K562 (cell line): ENCODE data around the gene RYR3. TPM values are rescaled to one million over a fixed set of nuclear protein-coding genes. Genes with fewer than 3 reads are reported as not detected.

Experiments
- ATAC-seq: fragments of 200-7000 bp; cut with Tn5 transposase; 3 replicates; pipeline ENCODE4 v1.9.1; 2020; ENCODE audit warnings: moderate library complexity
- BruUV-seq: library from RNA; stranded (reverse); fragments of 400-500 nt; replicated peaks from 2 replicates; lab custom pipeline; 2021; lab: Mats Ljungman, UMichigan
- CTCF ChIA-PET: fragments of 300-600 bp; formaldehyde crosslinking; extraction: SDS; loops from one replicate; lab custom pipeline; 2021; ENCODE audit warnings: low intra/inter-chr PET ratio; lab: Yijun Ruan, JAX
- POLR2A ChIA-PET: fragments of 300-600, 350-650 bp; sonication (Branson Sonifier 250); formaldehyde crosslinking; extraction: SDS; loops from one replicate; lab custom pipeline; 2021; ENCODE audit warnings: antibody characterized with exemption, inconsistent platforms; lab: Yijun Ruan, JAX
- DNase-seq, 4 experiments: peaks; one replicate each; pipeline versions ENCODE4 v3.0.0 to v3.0.0-alpha.2; 2011 to 2018; ENCODE audit warnings: low spot score in 3 of 4, mixed read lengths in 3 of 4; ENCODE audit errors: extremely low read depth in 1 of 4
- FAIRE-seq: peaks from 2 replicates; lab custom pipeline; 2011; peaks lifted over from hg19 to GRCh38; lab: Jason Lieb, UNC
- H2AFZ ChIP-seq: 2 replicates; pipeline ENCODE4 v1.6.0; 2011; ENCODE audit warnings: low read depth, low read length, control low read depth, inconsistent platforms
- H3K27ac ChIP-seq: fragments of 200-600 bp; 3 replicates; pipeline ENCODE4 v1.8.0; 2011; ENCODE audit warnings: low read depth, mild to moderate bottlenecking, control low read depth, inconsistent platforms, low read length, moderate library complexity, mixed read lengths; ENCODE audit errors: extremely low read depth
- H3K27me3 ChIP-seq, 2 experiments: fragments of 300-600 bp in 1 of 2; 2 replicates in 1 of 2; 3 replicates in 1 of 2; pipeline versions ENCODE4 v1.6.0 to v1.8.0; 2011; ENCODE audit warnings: inconsistent platforms in 2 of 2, low read length in 2 of 2, mild to moderate bottlenecking in 1 of 2, mixed read lengths in 1 of 2, moderate library complexity in 1 of 2; ENCODE audit not compliant: control insufficient read depth in 2 of 2, insufficient read depth in 2 of 2
- H3K36me3 ChIP-seq: fragments of 300-600 bp; 3 replicates; pipeline ENCODE4 v1.8.0; 2011; ENCODE audit warnings: mild to moderate bottlenecking, low read length, inconsistent platforms; ENCODE audit not compliant: control insufficient read depth, insufficient read depth
- H3K4me1 ChIP-seq, 2 experiments: fragments of 200-600 bp in 1 of 2; replicated peaks in 1 of 2; 2 replicates in 1 of 2; 3 replicates in 1 of 2; pipeline versions ENCODE4 v1.5.1 to v1.8.0; 2011; ENCODE audit warnings: inconsistent platforms in 2 of 2, low read length in 2 of 2, mild to moderate bottlenecking in 1 of 2, mixed read lengths in 1 of 2, moderate library complexity in 1 of 2; ENCODE audit not compliant: control insufficient read depth in 2 of 2, insufficient read depth in 2 of 2
- H3K4me2 ChIP-seq: 2 replicates; pipeline ENCODE4 v1.6.1; 2011; ENCODE audit warnings: low read length, control low read depth, inconsistent platforms, mixed read lengths; ENCODE audit not compliant: insufficient read depth
- H3K4me3 ChIP-seq: fragments of 200-600 bp; sonication (generic), shearing (Covaris generic); 2 replicates; pipeline ENCODE4 v1.5.1; 2016; ENCODE audit warnings: control low read depth, inconsistent platforms
- H3K79me2 ChIP-seq: fragments of 200-600 bp; 3 replicates; pipeline ENCODE4 v1.8.0; 2011; ENCODE audit warnings: low read length, inconsistent platforms; ENCODE audit not compliant: control insufficient read depth, insufficient read depth
- H3K9ac ChIP-seq, 2 experiments: 2 replicates each; pipeline versions ENCODE4 v1.6.0 to v1.6.1; 2011; ENCODE audit warnings: low read depth in 2 of 2, low read length in 2 of 2, control low read depth in 1 of 2, inconsistent platforms in 1 of 2, mild to moderate bottlenecking in 1 of 2, mixed read lengths in 1 of 2; ENCODE audit not compliant: insufficient read depth in 1 of 2
- H3K9me1 ChIP-seq: one replicate; pipeline ENCODE4 v1.6.0; 2011; ENCODE audit warnings: inconsistent platforms, mild to moderate bottlenecking, low read length, moderate library complexity; ENCODE audit not compliant: control insufficient read depth, insufficient read depth
- H3K9me3 ChIP-seq: replicated peaks from 2 replicates; pipeline ENCODE4 v1.5.1; 2011; ENCODE audit warnings: low read depth, low read length, inconsistent platforms; ENCODE audit not compliant: control insufficient read depth, insufficient read depth
- H4K20me1 ChIP-seq: replicated peaks from 2 replicates; pipeline ENCODE4 v1.6.1; 2011; ENCODE audit warnings: low read length, inconsistent platforms, mixed read lengths; ENCODE audit not compliant: control insufficient read depth, insufficient read depth
- C11orf30 ChIP-seq: fragments of 450-650 bp; IDR thresholded peaks from 2 replicates; pipeline ENCODE4 v1.6.1; 2016; ENCODE audit warnings: low read depth, mild to moderate bottlenecking
- CHD1 ChIP-seq: fragments of 200-600 bp; sonication (generic); IDR thresholded peaks from one replicate; pipeline ENCODE4 v1.6.1; 2012; ENCODE audit warnings: mild to moderate bottlenecking, moderate library complexity, low read length, inconsistent platforms
- KDM4B ChIP-seq, 2 experiments: fragments of 450-650 bp in 1 of 2; sonication (generic) in 1 of 2; IDR thresholded peaks; 2 replicates each; pipeline ENCODE4 v1.6.1; 2016 to 2017; ENCODE audit warnings: borderline replicate concordance in 2 of 2, antibody characterized with exemption in 1 of 2, low read depth in 1 of 2, mild to moderate bottlenecking in 1 of 2
- MAZ ChIP-seq, 2 experiments: fragments of 450-650 bp in 1 of 2; sonication (generic) in 1 of 2; formaldehyde crosslinking; IDR thresholded peaks in 1 of 2; conservative IDR thresholded peaks in 1 of 2; 2 replicates each; pipeline versions ENCODE4 v1.4.0 to v1.5.0; 2020; ENCODE audit warnings: mild to moderate bottlenecking in 1 of 2, missing genetic modification reagents in 1 of 2
- NRF1 ChIP-seq, 2 experiments: fragments of 450-650 bp; IDR thresholded peaks in 1 of 2; conservative IDR thresholded peaks in 1 of 2; 2 replicates each; pipeline ENCODE4 v1.6.1; 2014; ENCODE audit warnings: mild to moderate bottlenecking in 2 of 2
- PTRF ChIP-seq: fragments of 450-650 bp; IDR thresholded peaks from 2 replicates; pipeline ENCODE4 v1.6.1; 2016; ENCODE audit warnings: mild to moderate bottlenecking, missing genetic modification characterization, missing compliant biosample characterization
- SIX5 ChIP-seq, 2 experiments: IDR thresholded peaks; 2 replicates each; pipeline ENCODE4 v1.6.1; 2011; ENCODE audit warnings: low read length in 2 of 2, borderline replicate concordance in 1 of 2, low read depth in 1 of 2, mild to moderate bottlenecking in 1 of 2, moderate library complexity in 1 of 2; ENCODE audit not compliant: insufficient read depth in 1 of 2
- SRF ChIP-seq, 2 experiments: fragments of 250-450, 450-650 bp in 1 of 2; sonication (Bioruptor Pico) in 1 of 2; sonication (generic) in 1 of 2; formaldehyde crosslinking; IDR thresholded peaks; 2 replicates each; pipeline versions ENCODE4 v1.5.0 to v1.5.1; 2020 to 2022; ENCODE audit warnings: mild to moderate bottlenecking in 1 of 2, missing genetic modification reagents in 1 of 2
- SUPT5H ChIP-seq: fragments of 450-650 bp; IDR thresholded peaks from 2 replicates; pipeline ENCODE4 v1.6.1; 2016
- U2AF1 ChIP-seq: fragments of 200-400 bp; formaldehyde crosslinking; optimal IDR thresholded peaks from 2 replicates; pipeline ENCODE3; 2017; ENCODE audit warnings: mild to moderate bottlenecking, low read depth, low read length, moderate library complexity
- YY1 ChIP-seq, 3 experiments: IDR thresholded peaks; 2 replicates each; pipeline ENCODE4 v1.6.1; 2011; ENCODE audit warnings: low read length in 2 of 3, mild to moderate bottlenecking in 2 of 3, moderate library complexity in 2 of 3, borderline replicate concordance in 1 of 3, control low read depth in 1 of 3, low read depth in 1 of 3; ENCODE audit not compliant: insufficient read depth in 3 of 3, insufficient replicate concordance in 2 of 3, control insufficient read depth in 1 of 3, insufficient read length in 1 of 3; ENCODE audit errors: extremely low read depth in 1 of 3
- ZBTB17 ChIP-seq: fragments of 450-650 bp; formaldehyde crosslinking; IDR thresholded peaks from 2 replicates; pipeline ENCODE4 v1.4.0; 2020; ENCODE audit warnings: mild to moderate bottlenecking
- ZNF668 ChIP-seq: fragments of 250-450 bp; sonication (Bioruptor Pico); IDR thresholded peaks from 2 replicates; pipeline ENCODE4 v1.8.0; 2022; ENCODE audit warnings: mild to moderate bottlenecking, inconsistent platforms
- ZNF695 ChIP-seq: fragments of 450-650 bp; formaldehyde crosslinking; IDR thresholded peaks from 2 replicates; pipeline ENCODE4 v1.4.0; 2020; ENCODE audit warnings: mild to moderate bottlenecking, moderate library complexity
- ZNF717 ChIP-seq: fragments of 250-450 bp; sonication (Bioruptor Pico); IDR thresholded peaks from 2 replicates; pipeline ENCODE4 v1.5.0; 2021
- WGBS: fragments of 100-300 bp; shearing (Covaris generic); methylation state at CpG from one replicate; pipeline ENCODE4 v1.1.6; 2016; ENCODE audit warnings: low coverage, mixed read lengths; ENCODE audit not compliant: insufficient coverage; ENCODE audit errors: missing lambda C conversion rate; 5-methylcytosine and 5-hydroxymethylcytosine counted together
- in situ Hi-C: fragments of 300-500 bp; cut with MboI; formaldehyde crosslinking; loops from 4 replicates; pipeline ENCODE4 v1.15.0; 2018; ENCODE audit warnings: inconsistent platforms, mixed read lengths
- intact Hi-C: fragments of 100-400 bp; cut with micrococcal nuclease; formaldehyde crosslinking; loops from 2 replicates; pipeline ENCODE4 v1.14.2; 2022
- polyA plus RNA-seq, 8 experiments: library from polyadenylated mRNA; depleted of rRNA in 4 of 8; stranded (reverse) in 5 of 8; unstranded in 3 of 8; fragments of >200 nt; fragmentation: Nextera tagmentation in 2 of 8; fragmentation: Illumina TruSeq in 1 of 8; extraction: Ambion mirVana in 2 of 8; extraction: Trizol in 1 of 8; gene quantifications; 2 replicates each; pipeline versions ENCODE4 v1.2.1 to v1.2.3, GENCODE V29; 2011 to 2014; ENCODE audit warnings: inconsistent platforms in 1 of 8, missing spikeins in 1 of 8
- total RNA-seq, 7 experiments: library from RNA; depleted of rRNA in 6 of 7; stranded (reverse); fragments of >200 nt in 6 of 7; fragmentation: Illumina TruSeq in 2 of 7; extraction: Trizol in 2 of 7; gene quantifications; 2 replicates each; pipeline versions ENCODE4 v1.2.1 to v1.2.3, GENCODE V29; 2011 to 2021; ENCODE audit warnings: low replicate concordance in 1 of 7

The RYR3 gene
- total and polyA plus RNA-seq, 9 of the 15 experiments (the other 6 are each of a cell fraction or from before 2014, with no cell fraction given): 0.04 TPM; not detected in 8

DNA sequence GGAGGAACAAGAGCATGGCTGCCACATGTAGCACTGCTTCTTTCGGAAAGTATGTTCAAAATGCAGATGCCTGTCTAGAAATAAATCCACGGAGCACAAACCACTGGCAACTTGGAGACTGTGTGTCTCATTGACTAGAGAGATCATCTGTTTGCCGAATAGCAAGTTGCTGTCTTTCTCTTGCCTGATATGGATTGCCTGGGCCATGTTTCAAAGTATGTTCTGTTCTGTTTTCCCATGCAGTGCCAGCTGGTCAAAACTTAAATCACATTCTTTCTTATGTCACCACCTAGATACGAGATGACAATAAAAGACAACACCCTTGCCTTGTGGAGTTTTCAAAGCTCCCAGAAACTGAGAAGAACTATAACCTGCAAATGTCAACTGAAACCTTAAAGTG, 318.9 kb downstream of the RYR3 start:
- no peaks in the 10 kb centered on the region for H3K79me2 ChIP-seq
- BruUV-seq: no TSS peak
- TF ChIP-seq ZNF717: no peak
- TF ChIP-seq C11orf30: no peak
- no peak for TF ChIP-seq SUPT5H
- TF ChIP-seq MAZ (CRISPR knock-in tag; conservative IDR thresholded peaks at IDR 0.05 in 1 of 2, IDR thresholded peaks at IDR 0.05 in 1 of 2): no peak
- TF ChIP-seq PTRF (tag): no peak
- TF ChIP-seq ZNF668 (CRISPR knock-in tag): no peak
- TF ChIP-seq ZNF695 (CRISPR knock-in tag): no peak
- TF ChIP-seq NRF1 (conservative IDR thresholded peaks at IDR 0.05 in 1 of 2, IDR thresholded peaks at IDR 0.05 in 1 of 2): no peak
- TF ChIP-seq CHD1: no peak
- no peak for TF ChIP-seq ZBTB17 (CRISPR knock-in tag)
- TF ChIP-seq U2AF1: no peak
- no peak for TF ChIP-seq SIX5 (IDR thresholded peaks at IDR 0.05; ENCODE audit: borderline replicate concordance in 1 of 2, insufficient read depth in 1 of 2, low read depth in 1 of 2, low read length in 2 of 2)
- TF ChIP-seq KDM4B (IDR thresholded peaks at IDR 0.05; ENCODE audit: borderline replicate concordance in 2 of 2, low read depth in 1 of 2): no peak
- no peak for TF ChIP-seq SRF (CRISPR knock-in tag; IDR thresholded peaks at IDR 0.05)
- TF ChIP-seq YY1 (IDR thresholded peaks at IDR 0.05; ENCODE audit: borderline replicate concordance in 1 of 3, control insufficient read depth in 1 of 3, extremely low read depth in 1 of 3, insufficient read depth in 3 of 3, insufficient read length in 1 of 3, insufficient replicate concordance in 2 of 3, low read depth in 1 of 3, low read length in 2 of 3): no peak
- no peaks in the 10 kb centered on the region for H4K20me1 ChIP-seq
- H3K4me1 ChIP-seq: no peaks in the 10 kb centered on the region
- no peaks in the 10 kb centered on the region for H3K36me3 ChIP-seq
- intact Hi-C loops: no loop called here
- no peaks in the 10 kb centered on the region for H3K9me3 ChIP-seq
- no peak overlapping the region for H3K4me2 ChIP-seq
- H2AFZ ChIP-seq: no peak overlapping the region
- no peak overlapping the region for H3K4me3 ChIP-seq
- in situ Hi-C loops: no loop called here
- DNase-seq (no peak), FAIRE-seq (no peak), ATAC-seq (no peak)
- H3K27me3 ChIP-seq: no peaks in the 10 kb centered on the region; a peak in 1 of 5 replicates
- no peak overlapping the region for H3K27ac ChIP-seq
- no peak overlapping the region for H3K9ac ChIP-seq
- CTCF ChIA-PET: no interaction called here
- POLR2A ChIA-PET: no interaction called here
- no peaks in the 10 kb centered on the region for H3K9me1 ChIP-seq
- WGBS: 0% methylated on average over 4 of the region's 4 CpGs
